Body of pancreas (tissue), 4 donors: ENCODE data around the gene LYPD3. TPM values are rescaled to one million over a fixed set of nuclear protein-coding genes. Genes with fewer than 3 reads are reported as not detected.
"Not testable (repeated sequence)": the region's sequence is repeated elsewhere in the genome, so short reads cannot be mapped to it uniquely, and the experiment has no call there.

Experiments used
- ATAC-seq: fragments of 150-250 bp; one replicate; pipeline ENCODE4 v1.9.1; 2016
- DNase-seq, 4 donors: peaks; one replicate each; pipeline ENCODE4 v3.0.0-alpha.2; 2019
- H3K27ac ChIP-seq, 4 donors: fragments of 200-600 bp; sonication (generic); 1 replicate in 3 of 4; 2 replicates in 1 of 4; pipeline versions ENCODE4 v1.5.1 to v1.6.1; 2016 to 2019; ENCODE audit warnings: mild to moderate bottlenecking in 1 of 4, mixed read lengths in 1 of 4, moderate library complexity in 1 of 4
- H3K27me3 ChIP-seq, 2 donors: fragments of 200-600 bp; sonication (generic); one replicate each; pipeline ENCODE4 v1.6.0; 2016; ENCODE audit warnings: mild to moderate bottlenecking in 1 of 2
- H3K36me3 ChIP-seq, 2 donors: fragments of 200-600 bp; sonication (generic); replicated peaks in 1 of 2; 2 replicates each; pipeline ENCODE4 v1.5.1; 2016; ENCODE audit warnings: low read depth in 2 of 2; ENCODE audit not compliant: insufficient read depth in 1 of 2
- H3K4me1 ChIP-seq: fragments of 200-600 bp; sonication (generic); one replicate; pipeline ENCODE4 v1.6.0; 2016
- H3K4me3 ChIP-seq, 2 donors: fragments of 200-600 bp; sonication (generic); 1 replicate in 1 of 2; 2 replicates in 1 of 2; pipeline ENCODE4 v1.5.1; 2016 to 2019
- H3K9me3 ChIP-seq, 3 donors: fragments of 200-600 bp; sonication (generic); 1 replicate in 2 of 3; 2 replicates in 1 of 3; pipeline ENCODE4 v1.5.1; 2016
- CTCF ChIP-seq, 7 experiments: fragments of 450-650 bp in 4 of 7; fragments of 200-600 bp in 3 of 7; sonication (generic) in 3 of 7; IDR thresholded peaks; one replicate each; pipeline ENCODE4 v1.5.1; 2016 to 2019; ENCODE audit warnings: antibody characterized with exemption in 7 of 7
- POLR2A ChIP-seq, 3 donors: fragments of 450-650 bp; IDR thresholded peaks; one replicate each; pipeline ENCODE4 v1.6.1; 2016; ENCODE audit warnings: antibody characterized with exemption in 3 of 3, mild to moderate bottlenecking in 2 of 3
- WGBS, 2 donors: methylation state at CpG; one replicate each; pipeline ENCODE4 v1.1.5; 2017; 5-methylcytosine and 5-hydroxymethylcytosine counted together
- intact Hi-C: fragments of 100-400 bp; cut with DNase I; formaldehyde crosslinking; loops from one replicate; pipeline ENCODE4 v1.15.1; 2023
- total RNA-seq, 2 donors: library from RNA; depleted of rRNA; stranded (reverse); fragments of >200 nt; gene quantifications; one replicate each; pipeline ENCODE4 v1.1.0, GENCODE V29; 2016

The LYPD3 gene
- total RNA-seq, 2 donors from 2014 or later = 0.26 TPM; not detected in 1

- Histone ChIP-seq H3K9me3 (no peaks in the 10 kb centered on the region), H3K4me1 (no peaks in the 10 kb centered on the region), H3K36me3 (no peaks in the 10 kb centered on the region), H3K27me3 (no peaks in the 10 kb centered on the region), H3K27ac (no peak overlapping the region), H3K4me3 (no peak overlapping the region)
- ATAC-seq (no peak), DNase-seq (no peak)
- no peak for TF ChIP-seq POLR2A (IDR thresholded peaks at IDR 0.05)
- TF ChIP-seq CTCF (IDR thresholded peaks at IDR 0.05) = no peak
- intact Hi-C loops = loop anchor here (2.0 kb wide), 1 partner anchor 71 kb away; no protein-coding TSS in a partner anchor
- WGBS, 2 donors = 80 to 83% methylated on average over 9 of the region's 9 CpGs
These were observed 17.8 kb downstream of the LYPD3 start for GRCh38 chr19:43447655-43448054.

- H3K27ac ChIP-seq = no peak overlapping the region
- H3K9me3 ChIP-seq = no peaks in the 10 kb centered on the region
- intact Hi-C loops = loop anchor here (2.0 kb wide), 1 partner anchor 72 kb away; no protein-coding TSS in a partner anchor
- ATAC-seq (peak; percentile 83), DNase-seq (peak; percentile 75 to 80 (median 79))
- 21 to 25% methylated on average over 14 of the region's 14 CpGs for WGBS, 2 donors
- H3K4me1 ChIP-seq = no peaks in the 10 kb centered on the region
- no peaks in the 10 kb centered on the region for H3K27me3 ChIP-seq
- H3K36me3 ChIP-seq = no peaks in the 10 kb centered on the region
- H3K4me3 ChIP-seq = no peak overlapping the region
- peak; percentile 80 to 96 (median 92) for TF ChIP-seq CTCF (IDR thresholded peaks at IDR 0.05)
- TF ChIP-seq POLR2A (IDR thresholded peaks at IDR 0.05) = no peak
These were observed 18.5 kb downstream of the LYPD3 start for GRCh38 chr19:43446746-43447489.

- TF ChIP-seq CTCF (IDR thresholded peaks at IDR 0.05) (no peak), POLR2A (IDR thresholded peaks at IDR 0.05) (no peak)
- Histone ChIP-seq H3K4me3 (no peak overlapping the region), H3K27ac (no peak overlapping the region), H3K27me3 (no peaks in the 10 kb centered on the region), H3K9me3 (no peaks in the 10 kb centered on the region), H3K36me3 (no peaks in the 10 kb centered on the region), H3K4me1 (no peaks in the 10 kb centered on the region)
- ATAC-seq = no peak
- intact Hi-C loops = no loop called here
- no peak for DNase-seq
- WGBS, 2 donors = 75 to 77% methylated on average over 2 of the region's 2 CpGs
These were observed 20.0 kb downstream of the LYPD3 start for GRCh38 chr19:43445426-43445825.

GRCh38 chr19:43444531-43445287, 20.7 kb downstream of the LYPD3 start:
- ATAC-seq (no peak), DNase-seq (no peak)
- H3K4me3 ChIP-seq = no peak overlapping the region
- WGBS, 2 donors = 57 to 69% methylated on average over 14 to 15 of the region's 15 CpGs
- no peaks in the 10 kb centered on the region for H3K9me3 ChIP-seq
- H3K4me1 ChIP-seq = no peaks in the 10 kb centered on the region
- H3K36me3 ChIP-seq = no peaks in the 10 kb centered on the region
- no peak overlapping the region for H3K27ac ChIP-seq
- TF ChIP-seq CTCF (IDR thresholded peaks at IDR 0.05) (no peak), POLR2A (IDR thresholded peaks at IDR 0.05) (no peak)
- intact Hi-C loops = no loop called here
- H3K27me3 ChIP-seq = no peaks in the 10 kb centered on the region

- H3K27me3 ChIP-seq, H3K36me3 ChIP-seq, H3K9me3 ChIP-seq, ATAC-seq, H3K27ac ChIP-seq, H3K4me3 ChIP-seq, H3K4me1 ChIP-seq, intact Hi-C loops, DNase-seq: not testable (repeated sequence)
- 59 to 89% methylated on average over 8 to 9 of the region's 9 CpGs for WGBS, 2 donors
These were observed 21.3 kb downstream of the LYPD3 start for GRCh38 chr19:43444091-43444490.
